G401.6 (cell line): ENCODE results near the gene MEF2D.

Experiments
- FAIRE-seq: peaks from 2 replicates; lab custom pipeline; 2012; peaks lifted over from hg19 to GRCh38; lab: Jason Lieb, UNC

The MEF2D gene

DNA sequence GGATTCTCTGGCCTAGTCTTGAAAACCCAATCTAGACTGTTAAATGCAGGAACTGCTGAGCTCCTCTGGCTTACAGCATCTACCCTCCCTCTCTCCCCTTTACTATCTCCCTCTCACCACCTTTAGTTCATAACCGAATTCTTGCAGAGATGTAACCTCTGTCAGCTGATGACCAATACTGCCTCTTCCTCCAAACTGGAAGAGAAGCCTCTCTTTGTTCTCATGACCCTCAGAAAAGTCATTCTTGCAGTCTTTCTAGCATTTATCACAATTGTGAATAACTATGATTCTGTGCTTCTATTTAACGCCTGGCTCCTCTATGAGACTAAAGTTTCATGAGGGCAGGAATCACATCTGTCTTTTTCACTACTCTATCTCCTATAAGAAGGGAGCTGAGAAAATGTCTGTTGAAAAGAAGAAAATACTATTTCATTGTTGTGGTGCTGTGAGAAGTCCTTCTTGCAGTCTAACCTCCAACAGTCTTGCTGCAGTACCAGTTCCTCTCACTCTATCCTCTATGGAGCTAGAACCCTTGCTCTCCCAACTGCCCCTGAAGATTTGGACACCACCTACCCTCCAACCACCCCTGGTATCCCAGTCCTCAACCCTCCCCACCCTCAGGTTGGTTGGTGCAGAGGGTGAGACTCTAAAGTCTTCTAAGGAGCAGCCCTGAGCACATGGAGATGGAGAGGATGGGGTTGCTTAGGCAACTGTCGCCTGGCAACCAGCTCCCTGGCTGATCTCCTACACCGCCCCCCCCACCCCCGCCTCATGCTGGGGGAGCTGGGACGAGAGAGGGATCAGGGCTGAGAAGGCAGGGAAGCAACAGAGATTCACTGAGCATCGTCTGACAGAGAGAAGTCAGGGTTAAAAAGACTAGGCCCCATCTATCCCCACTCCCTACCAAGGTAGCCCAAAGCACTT, 13.9 kb downstream of the MEF2D start:
- FAIRE-seq, result no peak

DNA sequence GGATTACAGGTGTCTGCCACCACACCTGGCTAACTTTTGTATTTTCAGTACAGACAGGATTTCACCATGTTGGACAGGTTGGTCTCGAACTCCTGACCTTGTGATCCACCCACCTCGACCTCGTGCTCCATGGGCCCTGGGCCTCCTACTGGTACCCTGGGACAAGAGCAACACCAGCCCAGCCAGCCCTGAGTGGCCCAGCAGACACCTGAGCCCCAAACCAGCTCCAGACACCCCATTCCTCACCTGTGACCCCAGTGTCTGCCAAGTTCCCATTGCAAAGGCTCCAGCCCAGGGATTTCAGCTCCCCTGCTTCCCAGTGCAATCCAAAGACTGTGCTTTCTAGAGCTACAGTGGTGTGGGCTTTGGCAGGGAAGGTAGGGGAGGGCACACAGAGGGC, 14.6 kb downstream of the MEF2D start:
- no peak for FAIRE-seq

DNA sequence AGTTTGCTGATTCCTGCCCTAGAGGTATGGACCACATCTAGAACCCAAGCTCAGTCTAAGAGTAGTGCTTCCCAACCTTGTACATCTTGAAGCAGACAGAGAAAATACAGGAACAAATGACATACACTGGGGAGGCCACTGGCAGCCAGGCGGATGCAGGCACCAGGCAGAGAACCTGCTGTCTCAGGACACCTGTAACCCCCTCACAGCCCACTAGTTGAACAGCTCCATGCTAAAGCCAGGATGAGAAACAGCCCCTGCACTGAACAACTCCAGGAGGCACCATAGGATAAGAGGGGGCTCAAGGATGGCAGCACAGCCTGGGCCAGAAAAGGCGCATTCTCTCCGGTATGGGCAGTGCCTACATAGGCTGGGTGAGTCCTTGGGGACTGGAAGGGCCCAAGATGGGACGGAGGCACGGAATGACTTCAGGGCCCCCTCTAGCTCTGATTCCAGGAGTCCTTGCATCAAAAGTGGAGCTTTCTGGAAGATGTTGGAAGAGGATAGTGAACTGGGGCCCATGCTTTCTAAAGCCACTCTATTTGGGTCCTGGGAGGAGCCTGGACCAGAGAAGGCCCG, 16.0 kb downstream of the MEF2D start:
- FAIRE-seq, result no peak

DNA sequence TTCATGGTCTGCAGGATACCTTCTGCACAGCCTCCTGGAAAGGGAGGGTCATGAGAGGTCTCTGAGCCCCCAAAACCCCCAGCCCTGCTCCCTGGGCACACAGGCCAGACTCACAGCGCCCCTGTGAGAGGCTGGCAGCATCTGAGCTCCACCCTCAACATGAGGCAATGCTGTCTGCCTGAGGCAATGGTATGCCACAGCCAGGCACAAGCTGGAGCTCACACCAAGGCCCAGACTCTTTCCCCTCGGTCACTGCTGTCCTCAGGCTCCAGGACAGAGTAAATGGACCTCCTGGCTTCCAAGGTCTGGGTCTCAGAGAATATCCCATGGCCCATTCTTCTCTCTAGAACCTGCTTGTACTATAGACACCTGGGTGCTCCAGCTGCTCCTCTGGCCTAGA, 17.2 kb downstream of the MEF2D start:
- FAIRE-seq, result no peak

DNA sequence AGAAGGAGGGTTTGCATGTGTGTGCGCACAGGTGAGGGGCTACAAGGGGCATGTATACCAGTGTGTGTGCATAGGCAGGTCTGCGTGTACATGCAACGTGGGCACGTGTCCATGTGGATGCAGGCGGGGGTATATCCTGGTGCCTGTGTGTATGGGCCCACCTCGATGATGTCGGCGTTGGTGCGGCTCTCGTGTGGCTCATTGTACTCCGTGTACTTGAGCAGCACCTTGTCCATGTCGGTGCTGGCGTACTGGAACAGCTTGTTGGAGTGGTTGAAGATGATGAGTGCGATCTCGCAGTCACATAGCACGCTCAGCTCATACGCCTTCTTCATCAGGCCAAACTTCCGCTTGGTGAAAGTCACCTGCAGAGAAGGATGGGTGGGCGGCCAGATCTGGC, 18.3 kb downstream of the MEF2D start:
- no peak for FAIRE-seq

DNA sequence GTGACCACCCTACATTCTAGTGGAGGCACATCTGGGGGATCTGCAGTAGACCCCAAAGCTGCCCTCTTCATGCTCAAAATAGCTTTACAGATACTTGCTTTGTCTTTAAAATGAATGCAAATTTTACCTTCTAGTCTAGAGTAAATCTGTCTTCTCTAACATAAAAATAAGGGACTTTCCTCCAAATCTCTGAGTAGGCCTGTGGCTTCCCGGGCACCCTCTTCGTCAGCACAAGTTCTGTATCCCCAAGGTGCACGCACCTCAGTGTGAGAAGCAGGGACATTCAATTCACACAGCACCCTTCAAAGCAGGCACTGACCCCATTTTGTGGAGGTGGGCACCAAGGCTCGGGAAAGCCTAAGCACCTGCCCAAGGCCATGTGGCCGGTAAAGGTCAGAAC, 19.0 kb downstream of the MEF2D start:
- no peak for FAIRE-seq

DNA sequence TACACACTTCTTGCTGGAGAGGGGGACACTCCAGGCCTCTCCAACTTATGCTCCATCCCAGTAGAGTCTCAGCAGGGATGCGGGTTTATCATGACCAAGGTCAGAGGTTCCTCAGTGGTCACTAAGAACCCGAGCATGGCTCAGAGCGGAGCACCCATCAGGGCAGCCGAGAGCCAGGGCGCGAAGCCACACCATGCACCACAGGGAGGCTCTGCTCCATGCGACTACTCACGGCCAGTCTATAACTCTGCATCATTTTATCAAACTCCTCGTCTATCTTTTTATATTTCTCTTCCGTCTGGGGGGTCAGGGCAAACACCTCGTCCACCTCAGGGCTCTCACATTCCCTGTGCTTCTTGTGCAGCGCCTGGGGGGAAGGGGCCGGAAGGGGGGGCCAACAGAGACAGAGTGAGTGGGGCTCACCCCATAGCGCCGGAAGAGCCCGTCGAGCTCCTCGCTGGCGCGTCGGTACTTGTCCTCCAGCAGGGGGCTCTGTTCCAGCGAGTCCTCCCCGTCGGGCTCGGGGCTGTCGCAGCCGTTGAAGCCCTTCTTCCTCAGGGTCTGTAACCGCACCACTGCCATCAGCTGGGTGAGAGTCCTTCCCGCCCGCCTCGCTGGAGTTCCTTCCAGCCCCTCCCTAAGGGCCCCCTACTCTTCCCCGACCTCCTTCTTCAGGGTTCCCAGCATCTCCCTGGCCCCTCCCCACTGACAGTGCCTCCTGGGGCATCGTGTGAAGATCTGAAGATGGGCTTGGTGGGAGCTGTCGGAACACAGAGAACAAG, 20.0 kb downstream of the MEF2D start:
- FAIRE-seq, result no peak

DNA sequence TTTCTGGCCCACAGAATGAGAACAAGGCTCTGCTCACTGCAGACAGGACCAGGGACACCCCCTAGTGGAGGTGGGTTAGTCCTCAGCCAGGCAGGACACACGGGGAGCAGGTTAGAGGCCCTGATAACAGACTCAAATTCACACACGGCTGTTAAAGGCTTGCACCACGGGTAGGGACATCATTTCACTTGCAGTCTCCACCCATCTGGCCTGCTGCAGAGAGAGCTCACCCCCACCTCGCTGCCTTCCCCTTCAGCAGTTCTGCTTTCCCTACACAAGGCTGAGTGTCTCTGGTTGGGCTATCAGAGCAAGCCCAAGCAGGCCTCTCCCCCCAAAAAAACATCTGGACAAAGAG, 20.6 kb downstream of the MEF2D start:
- no peak for FAIRE-seq

DNA sequence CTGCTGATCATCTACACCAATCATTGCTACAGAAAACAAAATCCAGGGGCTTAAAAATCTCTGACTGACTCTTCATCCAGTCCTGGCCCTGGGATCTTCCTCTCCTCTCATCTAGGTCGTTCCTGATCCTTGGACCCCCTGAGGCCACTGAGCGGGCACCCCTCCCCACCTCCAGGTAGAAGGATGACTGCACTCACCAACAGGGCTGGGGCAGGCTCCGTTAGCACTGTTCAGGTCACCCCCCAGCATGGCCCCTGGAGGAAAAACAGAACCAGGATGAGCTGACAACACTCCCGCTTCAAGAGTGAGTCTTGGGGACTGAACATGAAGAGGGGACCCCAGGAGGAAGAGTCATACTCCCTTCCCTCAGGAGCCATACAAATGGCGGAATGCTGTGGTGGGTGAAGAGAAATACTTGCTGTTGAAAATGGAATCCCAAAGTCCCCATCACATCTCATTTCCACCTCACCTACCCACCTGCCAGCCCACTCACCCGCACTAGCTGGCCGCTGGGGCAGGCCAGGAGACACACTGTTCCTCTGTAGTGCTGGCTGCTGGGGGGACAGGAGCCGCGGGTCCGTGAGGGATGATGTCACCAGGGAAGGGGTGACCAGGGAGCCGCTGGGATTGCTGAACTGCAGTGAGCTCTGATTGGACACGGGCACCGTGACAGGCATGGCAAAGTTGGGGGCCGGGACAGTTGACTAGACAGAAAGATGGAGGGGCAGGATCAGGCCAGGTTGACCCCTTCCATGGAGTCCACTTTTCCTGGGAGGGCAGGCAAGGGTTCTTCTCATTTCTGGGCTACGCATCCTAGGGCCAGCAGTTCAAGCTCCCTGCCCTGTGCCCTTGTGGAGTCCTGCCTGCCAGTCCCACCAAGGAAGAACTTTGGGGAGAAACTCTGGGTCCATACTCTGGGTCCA, 21.2 kb downstream of the MEF2D start:
- no peak for FAIRE-seq

DNA sequence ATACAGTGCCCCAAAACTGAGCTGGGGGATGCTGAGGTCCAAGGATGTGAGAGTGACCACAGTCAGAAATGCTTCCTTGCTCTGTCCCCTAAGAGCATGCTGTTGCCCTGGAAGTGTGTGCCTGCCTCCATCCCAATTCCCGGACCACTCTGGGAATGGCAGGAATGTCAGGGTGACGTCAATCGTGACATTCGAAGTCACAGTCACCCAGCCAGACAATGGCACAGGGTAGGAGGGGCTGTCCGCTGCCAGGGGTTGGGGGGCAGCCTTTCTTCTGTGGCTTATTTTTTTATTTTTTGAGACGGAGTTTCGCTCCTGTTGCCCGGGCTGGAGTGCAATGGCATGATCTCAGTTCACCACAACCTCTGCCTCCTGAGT, 22.3 kb downstream of the MEF2D start:
- FAIRE-seq, result no peak

DNA sequence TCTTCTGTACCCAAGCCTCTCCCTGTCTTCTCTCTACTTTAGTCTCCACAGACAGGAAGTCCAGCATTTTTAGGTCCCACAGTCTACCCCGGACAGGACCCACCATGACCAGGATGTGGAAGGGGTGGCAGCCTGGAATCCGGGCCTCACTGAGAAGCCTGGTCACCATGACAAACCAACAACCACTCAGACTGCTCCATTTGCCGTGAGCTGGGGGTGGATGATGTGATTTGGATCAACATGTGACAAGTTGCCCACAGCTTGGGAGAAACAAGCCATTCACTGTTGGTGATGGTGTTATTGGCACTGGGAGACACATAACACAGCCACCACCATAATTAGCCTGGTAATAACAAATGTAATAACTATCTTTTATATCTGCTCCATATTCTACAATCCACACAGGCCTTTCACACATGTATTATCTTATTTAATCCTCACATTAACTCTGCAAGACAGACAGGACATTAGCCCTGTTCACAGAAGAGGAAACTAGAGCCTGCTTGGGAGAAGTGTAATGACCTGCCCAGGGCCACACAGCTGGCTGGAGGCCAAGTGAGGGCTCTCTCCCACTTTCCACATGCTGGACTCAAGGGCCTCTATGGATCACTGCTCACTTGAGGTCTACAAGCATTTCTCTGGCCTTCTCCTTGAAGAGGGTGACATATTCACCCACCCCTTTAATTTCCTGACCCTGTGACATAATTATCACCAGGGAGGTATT, 22.9 kb downstream of the MEF2D start:
- FAIRE-seq, result no peak

DNA sequence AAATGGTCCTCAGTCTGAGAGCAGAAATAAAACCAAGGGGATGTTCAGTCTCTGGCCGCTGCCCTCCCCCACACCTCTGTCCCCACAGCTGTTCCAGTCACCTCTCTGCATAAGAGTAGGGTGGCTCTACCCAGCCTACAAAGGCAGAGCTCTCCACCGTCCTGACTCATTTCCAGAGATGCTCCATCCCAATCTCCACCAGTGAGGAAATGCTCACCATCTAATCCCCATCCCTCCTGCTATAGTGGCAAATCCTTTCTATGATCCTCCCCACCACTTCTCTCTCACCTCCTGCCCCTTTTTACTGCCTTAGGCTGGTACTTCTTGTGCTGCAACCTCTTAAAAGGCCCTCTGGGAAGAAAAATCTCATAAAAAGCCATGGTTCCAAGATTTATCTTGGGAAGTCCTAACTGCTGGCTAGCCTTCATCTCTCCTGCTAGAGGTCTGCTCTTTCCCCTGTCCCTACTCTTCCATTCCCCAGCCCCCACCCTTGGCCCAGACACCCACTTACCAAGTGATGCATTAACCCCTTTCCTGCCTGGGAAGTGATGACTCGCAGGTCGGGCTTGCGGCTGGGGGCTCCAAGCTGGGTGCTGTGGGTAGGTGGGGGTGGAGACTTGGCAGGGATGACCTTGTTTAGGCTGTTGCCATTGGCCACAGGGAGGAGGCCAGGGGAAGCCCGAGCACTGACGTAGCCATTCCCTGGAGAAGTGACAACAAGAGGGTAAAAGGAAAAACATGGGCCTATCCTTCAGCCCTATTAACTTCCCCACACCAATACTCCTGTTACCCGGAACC, 23.9 kb downstream of the MEF2D start:
- FAIRE-seq, result no peak

DNA sequence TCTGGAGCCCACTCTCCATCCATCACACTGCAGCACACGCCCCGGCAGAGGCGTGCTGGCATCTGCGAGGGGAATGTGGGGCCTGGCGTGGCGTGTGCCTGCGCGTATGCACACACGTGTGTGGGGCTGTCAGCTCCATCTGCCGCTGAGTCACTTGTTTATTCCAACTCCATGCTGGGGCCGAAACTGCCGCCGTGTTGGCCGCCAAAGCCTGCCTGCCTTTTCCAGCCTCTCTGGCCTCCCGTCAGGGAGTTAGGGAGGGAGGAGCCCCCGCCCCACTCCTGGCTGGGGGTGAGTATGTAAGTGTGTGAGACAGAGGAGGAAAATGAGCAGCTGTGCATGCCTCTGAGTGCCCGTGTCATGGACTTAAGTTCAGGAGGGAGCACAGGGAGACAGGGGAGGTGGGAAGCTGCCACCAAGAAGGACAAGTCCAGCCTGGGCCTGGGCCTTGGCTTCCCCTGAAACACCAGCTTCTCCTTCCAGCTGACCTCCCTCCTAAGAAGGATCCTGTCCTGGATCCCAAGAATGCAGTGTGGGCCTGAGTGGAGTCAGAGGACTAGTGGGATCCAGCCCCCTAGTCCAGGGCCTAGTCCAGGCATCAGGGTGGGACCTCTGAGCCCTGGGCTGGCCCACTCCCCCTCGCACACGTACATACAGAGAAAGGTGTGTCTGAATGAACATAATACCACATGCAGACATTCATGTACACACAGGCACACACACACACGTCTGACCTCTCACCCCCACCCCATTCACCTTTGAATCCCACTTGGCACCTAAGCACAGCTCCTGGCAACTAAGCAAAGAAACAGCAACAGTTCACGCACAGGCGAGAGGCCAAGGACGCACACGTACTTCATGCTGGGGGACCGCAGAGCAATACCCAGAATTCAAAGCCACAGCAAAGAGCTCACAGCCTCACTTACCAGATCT, 24.7 kb downstream of the MEF2D start:
- no peak for FAIRE-seq

DNA sequence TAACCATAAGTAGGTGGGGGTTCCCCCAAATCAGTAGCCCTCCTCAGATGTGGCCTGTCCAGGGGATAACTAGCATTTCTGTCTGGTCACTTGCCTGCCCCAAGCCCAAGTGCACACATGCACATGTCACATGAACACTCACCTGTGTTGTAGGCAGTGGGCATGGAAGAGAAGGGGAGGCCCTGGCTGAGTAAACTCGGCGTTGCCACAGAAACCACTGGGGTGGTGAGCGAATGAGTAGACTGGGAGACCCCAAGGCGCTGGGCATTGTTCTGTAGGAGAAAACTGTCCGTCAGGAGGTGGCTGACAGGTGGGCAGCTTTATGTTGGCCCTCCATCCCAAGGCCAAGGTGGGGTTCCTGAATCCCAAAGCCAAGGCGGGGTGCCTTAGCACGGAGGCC, 25.6 kb downstream of the MEF2D start:
- FAIRE-seq, result no peak

DNA sequence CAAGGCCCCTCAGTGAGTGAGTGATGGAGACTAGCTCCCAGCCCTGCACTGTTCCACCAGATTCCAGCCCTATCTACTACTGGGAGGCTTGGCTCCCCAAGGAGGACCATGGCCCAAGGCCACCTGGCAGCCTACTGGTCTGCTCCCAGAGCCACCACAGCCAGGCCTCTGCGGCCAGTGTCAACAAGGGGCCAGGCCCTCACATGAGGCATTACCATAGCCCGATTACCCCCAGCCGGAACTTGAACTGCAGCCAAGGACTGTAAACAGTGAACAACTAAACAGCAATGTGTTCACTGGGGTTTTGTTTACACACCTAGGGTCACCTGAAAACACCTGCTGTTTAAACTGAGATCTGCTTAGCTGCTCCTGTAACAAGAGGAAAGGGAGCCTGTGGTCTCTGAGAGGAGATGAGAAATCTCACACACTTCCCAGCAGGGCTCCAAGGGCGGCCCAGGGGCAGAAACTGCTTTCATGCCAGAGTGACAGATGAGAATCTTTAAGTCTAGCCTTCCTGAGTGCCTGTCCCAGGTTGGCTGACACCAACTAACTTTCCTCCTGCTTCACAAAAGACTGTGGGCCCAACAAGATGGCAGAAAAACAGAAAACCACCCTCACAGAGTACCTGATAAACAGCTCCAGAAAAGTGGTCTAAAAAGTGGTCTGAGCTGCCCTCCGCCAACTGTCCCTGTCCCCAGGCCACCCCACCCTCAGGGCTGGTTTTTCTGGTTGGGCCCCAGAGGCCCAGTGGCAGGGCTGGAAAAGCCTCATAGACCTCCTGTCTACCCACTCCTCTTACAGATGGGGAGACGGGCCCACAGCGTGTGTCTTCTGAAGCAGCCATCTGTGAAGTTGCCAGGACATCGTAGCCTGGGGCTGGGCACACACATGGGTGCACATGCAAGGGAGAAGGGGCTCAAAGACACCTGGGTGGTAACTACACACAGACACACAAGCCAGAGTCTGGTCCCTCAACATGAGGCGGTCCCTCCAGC, 28.8 kb downstream of the MEF2D start:
- FAIRE-seq, result no peak

DNA sequence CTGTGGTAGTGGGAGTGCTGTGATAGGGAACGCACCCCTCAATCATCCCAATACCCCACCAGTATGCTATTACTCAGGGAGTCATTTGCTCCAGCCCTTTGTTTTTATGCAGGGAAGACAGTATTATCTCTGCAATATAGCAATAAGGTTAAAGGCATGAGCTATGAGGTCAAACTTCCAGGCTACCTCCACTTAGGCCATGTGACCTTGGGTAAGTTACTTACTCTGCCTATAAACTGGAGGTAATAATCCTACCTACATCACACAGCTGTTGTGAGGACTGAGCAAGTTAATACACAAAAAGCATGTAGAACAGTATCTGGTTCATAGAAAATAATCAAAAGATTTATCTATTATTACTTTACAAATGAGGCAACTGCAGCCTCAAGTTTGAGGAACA, 30.1 kb downstream of the MEF2D start:
- FAIRE-seq, result no peak

DNA sequence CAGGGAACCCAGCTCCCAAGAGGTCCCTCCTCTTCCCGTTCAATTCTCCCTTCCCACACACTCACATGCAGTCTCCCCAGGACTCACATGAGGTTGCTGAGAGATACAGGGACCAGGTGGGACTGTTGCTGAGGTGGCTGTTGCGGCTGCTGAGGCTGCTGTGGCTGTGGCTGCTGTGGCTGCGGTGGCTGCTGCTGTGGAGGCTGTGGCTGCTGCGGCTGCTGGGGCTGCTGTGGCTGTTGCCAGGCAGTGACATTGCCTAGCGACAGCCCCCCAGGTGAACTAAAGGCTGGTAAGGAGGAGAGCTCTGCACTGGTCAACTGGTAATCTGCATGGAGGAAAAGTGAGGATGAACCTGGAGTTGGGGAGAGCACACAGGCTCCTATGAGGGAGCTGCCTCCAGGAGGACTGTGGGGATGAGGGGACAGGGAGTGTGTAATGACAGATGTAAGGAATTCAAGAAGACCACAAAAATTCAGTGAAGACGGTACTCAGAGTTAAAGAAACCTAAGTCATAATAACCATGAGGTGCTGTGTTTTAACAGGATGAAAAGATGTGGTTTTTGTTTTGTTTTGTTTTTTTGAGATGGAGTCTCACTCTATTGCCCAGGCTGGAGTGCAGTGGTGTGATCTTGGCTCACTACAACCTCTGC, 31.8 kb downstream of the MEF2D start:
- FAIRE-seq, result no peak

DNA sequence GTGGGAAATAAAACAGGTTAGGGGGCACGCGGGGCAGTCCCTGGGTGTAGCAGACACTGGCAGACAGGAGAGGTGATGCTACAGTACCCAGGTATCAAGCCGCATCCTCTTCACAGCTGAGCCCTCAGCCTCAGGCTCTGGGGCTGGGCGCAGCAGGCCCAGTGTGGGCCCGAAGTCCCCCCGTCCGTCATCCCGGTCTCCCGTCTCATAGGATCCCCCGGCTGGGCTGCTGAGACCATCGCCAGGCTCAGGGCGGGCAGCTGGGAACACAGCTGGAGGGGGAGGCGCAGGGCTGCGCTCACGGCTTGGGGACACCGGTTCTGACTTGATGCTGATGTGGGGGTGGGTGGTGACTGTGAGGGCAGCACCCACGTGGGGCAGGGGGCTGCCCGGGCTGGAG, 32.7 kb downstream of the MEF2D start:
- FAIRE-seq, result no peak
